Measurements from ENCODE around the gene NR2C2AP. TPM values are rescaled to one million over a fixed set of nuclear protein-coding genes. Genes with fewer than 3 reads are reported as not detected.
A peak's percentile ranks its signal among the peaks of the same experiment; 100 is the strongest.

The NR2C2AP gene
- total and polyA plus RNA-seq, 2 donors (not counting 1 experiment from before 2014, with no cell fraction given), result 27.4 to 29.3 TPM

DNA sequence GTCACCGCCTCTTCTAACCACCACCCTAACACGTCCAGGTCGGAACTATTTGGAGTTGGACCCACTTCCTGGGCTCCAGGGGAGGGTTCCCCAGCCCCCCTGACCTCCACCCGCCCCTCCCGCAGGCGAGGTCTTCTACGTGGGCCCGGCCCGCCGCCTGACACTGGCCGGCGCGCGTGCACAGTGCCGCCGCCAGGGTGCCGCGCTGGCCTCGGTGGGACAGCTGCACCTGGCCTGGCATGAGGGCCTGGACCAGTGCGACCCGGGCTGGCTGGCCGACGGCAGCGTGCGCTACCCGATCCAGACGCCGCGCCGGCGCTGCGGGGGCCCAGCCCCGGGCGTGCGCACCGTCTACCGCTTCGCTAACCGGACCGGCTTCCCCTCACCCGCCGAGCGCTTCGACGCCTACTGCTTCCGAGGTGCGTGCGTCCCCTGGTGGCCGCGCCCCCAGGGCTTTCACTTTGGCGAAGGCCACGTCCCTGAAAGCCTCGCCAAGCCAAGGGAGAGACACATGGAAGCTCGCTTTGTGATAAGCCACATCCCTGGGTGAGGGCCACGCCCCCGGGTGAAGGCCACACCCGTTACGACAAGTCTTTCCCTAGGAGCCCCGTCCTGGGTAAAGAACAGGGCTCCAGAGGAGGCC lies 21.8 kb upstream of the NR2C2AP start:
- H3K4me3 ChIP-seq (ENCODE audit: control extremely low read depth in 1 of 5, extremely low read depth in 1 of 5, insufficient read depth in 1 of 5, low read depth in 2 of 5, low read length in 4 of 5), result peak overlapping the region; percentile 12 to 53 (median 44)
- ChIA-PET CTCF (interaction anchor here (0.6 to 2.9 kb wide), 14 partner anchors 9 to 265 kb away, joined by 3 to 10 read pairs (median 4); partner anchors contain the start of gene NR2C2AP), POLR2A (no interaction called here)
- H3K9me3 ChIP-seq (ENCODE audit: control extremely low read depth in 1 of 3, control insufficient read depth in 2 of 3, insufficient read depth in 1 of 3, low read length in 2 of 3), result peaks cover 0 to 5% (median 0%) of the 10 kb centered on the region in 3 donors
- Mint-ChIP-seq H3K27me3 (peaks cover 22% of the 10 kb centered on the region), H3K9me3 (ENCODE audit: insufficient read depth) (no peaks in the 10 kb centered on the region), H3K4me3 (peak overlapping the region; percentile 84), H3K27ac (no peak overlapping the region), H3K4me1 (peaks cover 6% of the 10 kb centered on the region)
- peak overlapping the region; percentile 74 for H3K4me2 ChIP-seq (replicated peaks; ENCODE audit: low read depth, low read length, poor library complexity, severe bottlenecking)
- H2AFZ ChIP-seq (ENCODE audit: insufficient read depth, low read depth, low read length, poor library complexity, severe bottlenecking), result peak overlapping the region; percentile 80
- intact Hi-C loops (cut with micrococcal nuclease), result loop anchor here (1.0 to 2.0 kb wide), 3 partner anchors 33 to 79 kb away; partner anchors contain the start of genes BORCS8 and RFXANK
- H3K27me3 ChIP-seq (replicated peaks in 1 of 4; ENCODE audit: control extremely low read depth in 1 of 4, control insufficient read depth in 3 of 4, insufficient read depth in 4 of 4, low read length in 3 of 4), result peaks cover 0 to 35% (median 9%) of the 10 kb centered on the region in 4 experiments
- peaks cover 10% of the 10 kb centered on the region in 2 donors for H3K4me1 ChIP-seq (ENCODE audit: control insufficient read depth in 2 of 2, insufficient read depth in 2 of 2, low read length in 2 of 2)
- no peak overlapping the region for H3K27ac ChIP-seq (ENCODE audit: low read length in 2 of 2)
- WGBS (ENCODE audit: insufficient coverage), result 3% methylated on average over 59 of the region's 59 CpGs
- peak; percentile 95 for ATAC-seq (ENCODE audit: low read depth)
- H3K9ac ChIP-seq (ENCODE audit: low read length), result peak overlapping the region; percentile 61
- H3K36me3 ChIP-seq (replicated peaks in 1 of 2; ENCODE audit: control extremely low read depth in 1 of 2, control insufficient read depth in 1 of 2, extremely low read depth in 1 of 2, insufficient read depth in 2 of 2, low read length in 1 of 2), result no peaks in the 10 kb centered on the region
- TF ChIP-seq EZH2 (IDR thresholded peaks at IDR 0.05; ENCODE audit: borderline replicate concordance, insufficient read depth, low read depth, low read length, poor library complexity, severe bottlenecking), result no peak
- TF ChIP-seq, protein P1, sequence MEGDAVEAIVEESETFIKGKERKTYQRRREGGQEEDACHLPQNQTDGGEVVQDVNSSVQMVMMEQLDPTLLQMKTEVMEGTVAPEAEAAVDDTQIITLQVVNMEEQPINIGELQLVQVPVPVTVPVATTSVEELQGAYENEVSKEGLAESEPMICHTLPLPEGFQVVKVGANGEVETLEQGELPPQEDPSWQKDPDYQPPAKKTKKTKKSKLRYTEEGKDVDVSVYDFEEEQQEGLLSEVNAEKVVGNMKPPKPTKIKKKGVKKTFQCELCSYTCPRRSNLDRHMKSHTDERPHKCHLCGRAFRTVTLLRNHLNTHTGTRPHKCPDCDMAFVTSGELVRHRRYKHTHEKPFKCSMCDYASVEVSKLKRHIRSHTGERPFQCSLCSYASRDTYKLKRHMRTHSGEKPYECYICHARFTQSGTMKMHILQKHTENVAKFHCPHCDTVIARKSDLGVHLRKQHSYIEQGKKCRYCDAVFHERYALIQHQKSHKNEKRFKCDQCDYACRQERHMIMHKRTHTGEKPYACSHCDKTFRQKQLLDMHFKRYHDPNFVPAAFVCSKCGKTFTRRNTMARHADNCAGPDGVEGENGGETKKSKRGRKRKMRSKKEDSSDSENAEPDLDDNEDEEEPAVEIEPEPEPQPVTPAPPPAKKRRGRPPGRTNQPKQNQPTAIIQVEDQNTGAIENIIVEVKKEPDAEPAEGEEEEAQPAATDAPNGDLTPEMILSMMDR (IDR thresholded peaks at IDR 0.05), result peak; percentile 89
- no peaks in the 10 kb centered on the region for H4K20me1 ChIP-seq (ENCODE audit: control insufficient read depth, insufficient read depth, low read length, poor library complexity, severe bottlenecking)
- peak; percentile 84 for DNase-seq
- no peaks in the 10 kb centered on the region for H3K79me2 ChIP-seq (ENCODE audit: control insufficient read depth, insufficient read depth, low read length)
